ENCODE measurements around the gene COG1. TPM values are rescaled to one million over a fixed set of nuclear protein-coding genes. Genes with fewer than 3 reads are reported as not detected.
"Not testable (repeated sequence)": the region's sequence is repeated elsewhere in the genome, so short reads cannot be mapped to it uniquely, and the experiment has no call there.

COG1 gene, protein sequence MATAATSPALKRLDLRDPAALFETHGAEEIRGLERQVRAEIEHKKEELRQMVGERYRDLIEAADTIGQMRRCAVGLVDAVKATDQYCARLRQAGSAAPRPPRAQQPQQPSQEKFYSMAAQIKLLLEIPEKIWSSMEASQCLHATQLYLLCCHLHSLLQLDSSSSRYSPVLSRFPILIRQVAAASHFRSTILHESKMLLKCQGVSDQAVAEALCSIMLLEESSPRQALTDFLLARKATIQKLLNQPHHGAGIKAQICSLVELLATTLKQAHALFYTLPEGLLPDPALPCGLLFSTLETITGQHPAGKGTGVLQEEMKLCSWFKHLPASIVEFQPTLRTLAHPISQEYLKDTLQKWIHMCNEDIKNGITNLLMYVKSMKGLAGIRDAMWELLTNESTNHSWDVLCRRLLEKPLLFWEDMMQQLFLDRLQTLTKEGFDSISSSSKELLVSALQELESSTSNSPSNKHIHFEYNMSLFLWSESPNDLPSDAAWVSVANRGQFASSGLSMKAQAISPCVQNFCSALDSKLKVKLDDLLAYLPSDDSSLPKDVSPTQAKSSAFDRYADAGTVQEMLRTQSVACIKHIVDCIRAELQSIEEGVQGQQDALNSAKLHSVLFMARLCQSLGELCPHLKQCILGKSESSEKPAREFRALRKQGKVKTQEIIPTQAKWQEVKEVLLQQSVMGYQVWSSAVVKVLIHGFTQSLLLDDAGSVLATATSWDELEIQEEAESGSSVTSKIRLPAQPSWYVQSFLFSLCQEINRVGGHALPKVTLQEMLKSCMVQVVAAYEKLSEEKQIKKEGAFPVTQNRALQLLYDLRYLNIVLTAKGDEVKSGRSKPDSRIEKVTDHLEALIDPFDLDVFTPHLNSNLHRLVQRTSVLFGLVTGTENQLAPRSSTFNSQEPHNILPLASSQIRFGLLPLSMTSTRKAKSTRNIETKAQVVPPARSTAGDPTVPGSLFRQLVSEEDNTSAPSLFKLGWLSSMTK
- polyA plus RNA-seq, result 16.4 to 18.4 TPM (median 16.7 TPM) in 3 replicates
- 13.1 TPM for polyA plus RNA-seq (2011; ENCODE audit: low read depth)
- polyA plus RNA-seq (2011; cell fraction: cytosol; rRNA removed), result 10.6 and 10.7 TPM in 2 replicates
- 33.8 and 38.4 TPM in 2 replicates for polyA plus RNA-seq (2011; cell fraction: nucleus; rRNA removed)
- 18.5 and 26.9 TPM in 2 replicates for polyA plus RNA-seq (2012; ENCODE audit: low replicate concordance)
- polyA minus RNA-seq, result 22.2 to 30.7 TPM (median 30.0 TPM) in 3 replicates
- 11.7 TPM for polyA minus RNA-seq (2011; cell fraction: cytosol; rRNA and poly(A)+ RNA removed)
- 22.8 and 23.1 TPM in 2 replicates for polyA minus RNA-seq (2011; cell fraction: nucleus; rRNA and poly(A)+ RNA removed)

DNA sequence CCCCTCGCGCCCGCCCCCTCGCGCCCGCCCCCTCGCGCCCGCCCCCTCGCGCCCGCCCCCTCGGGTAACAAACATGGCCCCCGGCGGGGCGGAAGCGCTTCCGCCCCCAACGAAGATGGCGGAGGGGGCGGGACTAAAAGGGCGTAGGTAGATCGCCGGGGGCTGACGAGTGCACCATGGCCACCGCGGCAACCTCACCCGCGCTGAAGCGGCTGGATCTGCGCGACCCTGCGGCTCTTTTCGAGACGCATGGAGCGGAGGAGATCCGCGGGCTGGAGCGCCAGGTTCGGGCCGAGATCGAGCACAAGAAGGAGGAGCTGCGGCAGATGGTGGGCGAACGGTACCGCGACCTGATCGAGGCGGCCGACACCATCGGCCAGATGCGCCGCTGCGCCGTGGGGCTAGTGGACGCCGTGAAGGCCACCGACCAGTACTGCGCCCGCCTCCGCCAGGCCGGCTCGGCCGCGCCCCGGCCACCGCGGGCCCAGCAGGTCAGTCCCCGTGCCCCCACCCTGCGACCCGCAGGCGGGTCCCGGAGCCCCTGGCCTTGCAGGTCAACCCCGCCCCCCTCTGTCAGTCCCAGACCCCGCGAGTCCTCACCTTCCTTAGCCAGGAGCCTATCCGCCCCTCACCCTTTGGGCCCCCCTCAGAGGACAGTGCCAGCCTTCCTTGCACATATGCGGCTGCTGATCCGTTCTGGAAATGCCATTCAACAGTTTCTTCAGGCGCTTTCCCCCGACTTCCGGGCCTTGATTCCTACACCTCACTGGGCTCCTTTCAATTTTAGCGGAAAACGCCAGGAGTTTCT, at the start of gene COG1:
Gene COG1 (plus strand): TSS at position 162 of the 808 bp plus-strand sequence. CDS start 15 bp downstream, at position 177.
- H3K4me3 ChIP-seq (ENCODE audit: control insufficient read depth in 2 of 3, extremely low read depth in 1 of 3, insufficient read depth in 2 of 3, low read depth in 1 of 3, low read length in 3 of 3), result peak within 1 kb of the TSS; percentile 78 to 90 (median 83)
- DNase-seq (ENCODE audit: low read depth, low spot score), result no peak
- peaks cover 8% of the 10 kb centered on the region for H3K4me1 ChIP-seq (ENCODE audit: control insufficient read depth, extremely low read depth, insufficient read depth, low read length)
- H3K9me1 ChIP-seq (ENCODE audit: control insufficient read depth, extremely low read depth, insufficient read depth, low read length), result no peaks in the 10 kb centered on the region
- peak within 1 kb of the TSS; percentile 74 for H3K27ac ChIP-seq (ENCODE audit: control insufficient read depth, insufficient read depth, low read length)
- H3K9me3 ChIP-seq (ENCODE audit: control insufficient read depth, low read depth, low read length), result no peaks in the 10 kb centered on the region
- H3K9ac ChIP-seq (ENCODE audit: control insufficient read depth, extremely low read depth, insufficient read depth, low read length), result peak within 1 kb of the TSS; percentile 86
- TF ChIP-seq, protein P1, sequence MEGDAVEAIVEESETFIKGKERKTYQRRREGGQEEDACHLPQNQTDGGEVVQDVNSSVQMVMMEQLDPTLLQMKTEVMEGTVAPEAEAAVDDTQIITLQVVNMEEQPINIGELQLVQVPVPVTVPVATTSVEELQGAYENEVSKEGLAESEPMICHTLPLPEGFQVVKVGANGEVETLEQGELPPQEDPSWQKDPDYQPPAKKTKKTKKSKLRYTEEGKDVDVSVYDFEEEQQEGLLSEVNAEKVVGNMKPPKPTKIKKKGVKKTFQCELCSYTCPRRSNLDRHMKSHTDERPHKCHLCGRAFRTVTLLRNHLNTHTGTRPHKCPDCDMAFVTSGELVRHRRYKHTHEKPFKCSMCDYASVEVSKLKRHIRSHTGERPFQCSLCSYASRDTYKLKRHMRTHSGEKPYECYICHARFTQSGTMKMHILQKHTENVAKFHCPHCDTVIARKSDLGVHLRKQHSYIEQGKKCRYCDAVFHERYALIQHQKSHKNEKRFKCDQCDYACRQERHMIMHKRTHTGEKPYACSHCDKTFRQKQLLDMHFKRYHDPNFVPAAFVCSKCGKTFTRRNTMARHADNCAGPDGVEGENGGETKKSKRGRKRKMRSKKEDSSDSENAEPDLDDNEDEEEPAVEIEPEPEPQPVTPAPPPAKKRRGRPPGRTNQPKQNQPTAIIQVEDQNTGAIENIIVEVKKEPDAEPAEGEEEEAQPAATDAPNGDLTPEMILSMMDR (optimal IDR thresholded peaks at IDR 0.05 in 1 of 3, IDR thresholded peaks at IDR 0.05 in 1 of 3, conservative IDR thresholded peaks at IDR 0.05 in 1 of 3; ENCODE audit: extremely low read depth in 1 of 3, insufficient read depth in 2 of 3, low read length in 3 of 3), result no peak
- no peak for TF ChIP-seq EZH2 (IDR thresholded peaks at IDR 0.05; ENCODE audit: low read length)
- peaks cover 12% of the 10 kb centered on the region for H3K79me2 ChIP-seq (ENCODE audit: control insufficient read depth, insufficient read depth, low read length)
- H3K27me3 ChIP-seq (ENCODE audit: control insufficient read depth, extremely low read depth, insufficient read depth, low read length), result no peaks in the 10 kb centered on the region
- H4K20me1 ChIP-seq (ENCODE audit: control insufficient read depth, extremely low read depth, insufficient read depth, low read length), result no peaks in the 10 kb centered on the region
- FAIRE-seq, result no peak
- H3K36me3 ChIP-seq (ENCODE audit: control insufficient read depth in 2 of 2, extremely low read depth in 1 of 2, insufficient read depth in 2 of 2, low read length in 2 of 2), result peaks cover 4 to 12% of the 10 kb centered on the region in 2 experiments
- dilution Hi-C loops (cut with MboI; ENCODE audit: extremely low pct_ligation_motif_present, low sequenced_read_pairs), result no loop called here
- H3K4me2 ChIP-seq (ENCODE audit: control insufficient read depth, extremely low read depth, insufficient read depth, low read depth, low read length), result peak within 1 kb of the TSS; percentile 93
- peak within 1 kb of the TSS; percentile 99 for H2AFZ ChIP-seq (ENCODE audit: control insufficient read depth, low read length)

DNA sequence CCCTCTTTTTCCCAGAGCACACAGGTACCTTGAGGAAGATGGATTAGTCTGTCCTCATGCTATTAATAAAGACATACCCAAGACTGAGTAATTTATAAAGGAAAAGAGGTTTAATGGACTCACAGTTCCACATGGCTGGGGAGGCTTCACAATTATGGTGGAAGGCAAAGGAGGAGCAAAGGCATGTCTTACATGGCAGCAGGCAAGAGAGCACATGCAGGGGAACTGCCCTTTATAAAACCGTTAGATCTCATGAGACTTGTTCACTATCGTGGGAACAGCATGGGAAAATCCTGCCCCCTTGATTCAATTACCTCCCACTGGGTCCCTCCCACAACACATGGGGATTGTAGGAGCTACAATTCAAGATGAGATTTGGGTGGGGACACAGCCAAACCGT, 48.6 kb upstream of the COG1 start:
- FAIRE-seq; H3K9ac ChIP-seq (ENCODE audit: control insufficient read depth, extremely low read depth, insufficient read depth, low read length); H3K27me3 ChIP-seq (ENCODE audit: control insufficient read depth, extremely low read depth, insufficient read depth, low read length); H4K20me1 ChIP-seq (ENCODE audit: control insufficient read depth, extremely low read depth, insufficient read depth, low read length); H2AFZ ChIP-seq (ENCODE audit: control insufficient read depth, low read length); DNase-seq (ENCODE audit: low read depth, low spot score); H3K4me2 ChIP-seq (ENCODE audit: control insufficient read depth, extremely low read depth, insufficient read depth, low read depth, low read length); H3K4me3 ChIP-seq (ENCODE audit: control insufficient read depth in 2 of 3, extremely low read depth in 1 of 3, insufficient read depth in 2 of 3, low read depth in 1 of 3, low read length in 3 of 3); dilution Hi-C loops (cut with MboI; ENCODE audit: extremely low pct_ligation_motif_present, low sequenced_read_pairs); H3K36me3 ChIP-seq (ENCODE audit: control insufficient read depth in 2 of 2, extremely low read depth in 1 of 2, insufficient read depth in 2 of 2, low read length in 2 of 2); H3K9me1 ChIP-seq (ENCODE audit: control insufficient read depth, extremely low read depth, insufficient read depth, low read length); H3K79me2 ChIP-seq (ENCODE audit: control insufficient read depth, insufficient read depth, low read length); H3K27ac ChIP-seq (ENCODE audit: control insufficient read depth, insufficient read depth, low read length); H3K4me1 ChIP-seq (ENCODE audit: control insufficient read depth, extremely low read depth, insufficient read depth, low read length); H3K9me3 ChIP-seq (ENCODE audit: control insufficient read depth, low read depth, low read length): not testable (repeated sequence)
